Endothelial cell of umbilical vein (primary cell): ENCODE data around the gene AVL9.

Experiments used
- POLR2A ChIP-seq: IDR thresholded peaks from 2 replicates; pipeline ENCODE4 v1.6.1; 2012; ENCODE audit warnings: low read depth, mild to moderate bottlenecking, control low read depth, low read length
- TF ChIP-seq, protein P1 (sequence below): IDR thresholded peaks from 2 replicates; pipeline ENCODE4 v1.6.1; 2011; ENCODE audit not compliant: insufficient read depth, insufficient read length

DNA sequence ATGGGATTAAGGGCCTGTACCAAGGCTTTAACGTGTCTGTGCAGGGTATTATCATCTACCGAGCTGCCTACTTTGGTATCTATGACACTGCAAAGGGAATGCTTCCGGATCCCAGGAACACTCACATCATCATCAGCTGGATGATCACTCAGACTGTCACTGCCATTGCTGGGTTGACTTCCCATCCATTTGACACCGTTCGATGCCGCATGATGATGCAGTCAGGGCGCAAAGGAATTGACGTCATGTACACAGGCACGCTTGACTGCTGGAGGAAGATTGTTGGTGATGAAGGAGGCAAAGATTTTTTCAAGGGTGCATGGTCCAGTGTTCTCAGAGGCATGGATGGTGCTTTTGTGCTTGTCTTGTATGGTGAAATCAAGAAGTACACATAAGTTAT lies 23.3 kb upstream of the AVL9 start:
- TF ChIP-seq POLR2A = no peak
- TF ChIP-seq, protein P1, sequence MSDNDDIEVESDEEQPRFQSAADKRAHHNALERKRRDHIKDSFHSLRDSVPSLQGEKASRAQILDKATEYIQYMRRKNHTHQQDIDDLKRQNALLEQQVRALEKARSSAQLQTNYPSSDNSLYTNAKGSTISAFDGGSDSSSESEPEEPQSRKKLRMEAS = no peak
